Heart right ventricle (tissue), 16 donors: ENCODE measurements around the gene STK40. TPM values are rescaled to one million over a fixed set of nuclear protein-coding genes. Genes with fewer than 3 reads are reported as not detected.
A peak's percentile ranks its signal among the peaks of the same experiment; 100 is the strongest.

Experiments used
- ATAC-seq, 8 donors: fragments of 200-7000 bp; cut with Tn5 transposase; one replicate each; pipeline ENCODE4 v1.9.1; 2020; ENCODE audit warnings: mild to moderate bottlenecking in 8 of 8, moderate library complexity in 8 of 8, moderate number of reproducible peaks in 1 of 8
- DNase-seq, 2 donors: peaks; one replicate each; pipeline ENCODE4 v3.0.0-alpha.2; 2020
- H3K27ac ChIP-seq, 10 donors: fragments of 200-600 bp; sonication (generic) in 2 of 10; one replicate each; pipeline versions ENCODE4 v1.5.0 to v1.8.0; 2020 to 2022; ENCODE audit warnings: mild to moderate bottlenecking in 3 of 10
- H3K27me3 ChIP-seq, 7 donors: fragments of 200-600 bp; one replicate each; pipeline ENCODE4 v1.8.0; 2021 to 2022; ENCODE audit warnings: mild to moderate bottlenecking in 2 of 7
- H3K36me3 ChIP-seq, 9 donors: fragments of 200-600 bp; sonication (generic) in 1 of 9; one replicate each; pipeline versions ENCODE4 v1.5.0 to v1.8.0; 2020 to 2022; ENCODE audit warnings: mild to moderate bottlenecking in 2 of 9
- H3K4me1 ChIP-seq, 9 donors: fragments of 200-600 bp; sonication (generic) in 1 of 9; one replicate each; pipeline versions ENCODE4 v1.5.0 to v1.8.0; 2020 to 2022; ENCODE audit warnings: mild to moderate bottlenecking in 4 of 9
- H3K4me3 ChIP-seq, 10 donors: fragments of 200-600 bp; sonication (generic) in 2 of 10; one replicate each; pipeline versions ENCODE4 v1.5.0 to v1.8.0; 2020 to 2022; ENCODE audit warnings: mild to moderate bottlenecking in 7 of 10, moderate library complexity in 2 of 10
- H3K9me3 ChIP-seq, 11 donors: fragments of 200-600 bp in 10 of 11; sonication (generic) in 2 of 11; one replicate each; pipeline versions ENCODE4 v1.5.0 to v1.8.0; 2013 to 2022; ENCODE audit warnings: mild to moderate bottlenecking in 2 of 11, control low read depth in 1 of 11, moderate library complexity in 1 of 11
- WGBS, 2 donors: extraction: QIAGEN DNeasy Blood & Tissue Kit; methylation state at CpG; one replicate each; pipeline ENCODE4 v1.1.7; 2013; ENCODE audit warnings: inconsistent platforms in 1 of 2; 5-methylcytosine and 5-hydroxymethylcytosine counted together
- intact Hi-C, 10 donors: fragments of 100-400 bp; cut with DNase I; formaldehyde crosslinking; loops; one replicate each; pipeline versions ENCODE4 v1.11.1 to v1.14.2; 2022
- polyA plus RNA-seq, 2 donors: library from polyadenylated mRNA; stranded (reverse); fragments of 200-250 nt; gene quantifications; one replicate each; pipeline ENCODE4 v1.2.3, GENCODE V29; 2013
- total RNA-seq, 10 donors: library from RNA; stranded (reverse); fragmentation: NEBNext Ultra II Directional in 3 of 10; extraction: Animal tissue kit (Norgen Biotek cat#: 25700) in 3 of 10; gene quantifications; one replicate each; pipeline versions ENCODE4 v1.2.1 to v1.2.4, GENCODE V29; 2021 to 2023
- TF ChIP-seq, protein P1 (sequence below), 9 donors: fragments of 200-600 bp; sonication (generic) in 2 of 9; IDR thresholded peaks; one replicate each; pipeline versions ENCODE4 v1.5.0 to v1.8.0; 2021 to 2022; ENCODE audit warnings: antibody characterized with exemption in 9 of 9, mild to moderate bottlenecking in 5 of 9, moderate library complexity in 1 of 9
- donor health status: Arrhythmogenic right ventricular cardiomyopathy.
- donor health status: ischemic (EF 13 %, LVEDD 7.1; RV severe dilation, severe dysfunction).
- donor health status: healthy with polysubstance abuse.
- donor health status: DM: no; HTN: yes; CAD: no.
- donor health status: DM: no; HTN: no; CAD: no.
- donor health status: ischemic (EF 25% LVEDD 6.9; RV normal size, moderate dysfunction).
- donor health status: ischemic (EF 25% LVEDD 5.7; RV mildly dilated, moderate dysfunction).
- donor health status: healthy.
- donor health status: DM: yes; HTN: yes; CAD: no.
- donor health status: Ischemic cardiomyopathy.
- donor health status: ischemic (EF 35%, LVEDD 5.7; RV mildly dilated, moderate dysfunction).
- donor health status: nonischemic (EF 11% LVEDD 7.7; RV severe dilation, severe dysfunction).
- donor health status: DM: yes; HTN: yes; CAD: no.
- donor health status: PGD.
- donor health status: ischemic (EF 29% LVEDD 5.4; RV normal size, mild dysfunction).
- donor health status: nonischemic (EF 23%, LVEDD 6.1; RV moderate dilation, normal function).

Gene STK40
- total and polyA plus RNA-seq, 12 donors, result 15.5 to 81.6 (median 57.3) TPM

DNA sequence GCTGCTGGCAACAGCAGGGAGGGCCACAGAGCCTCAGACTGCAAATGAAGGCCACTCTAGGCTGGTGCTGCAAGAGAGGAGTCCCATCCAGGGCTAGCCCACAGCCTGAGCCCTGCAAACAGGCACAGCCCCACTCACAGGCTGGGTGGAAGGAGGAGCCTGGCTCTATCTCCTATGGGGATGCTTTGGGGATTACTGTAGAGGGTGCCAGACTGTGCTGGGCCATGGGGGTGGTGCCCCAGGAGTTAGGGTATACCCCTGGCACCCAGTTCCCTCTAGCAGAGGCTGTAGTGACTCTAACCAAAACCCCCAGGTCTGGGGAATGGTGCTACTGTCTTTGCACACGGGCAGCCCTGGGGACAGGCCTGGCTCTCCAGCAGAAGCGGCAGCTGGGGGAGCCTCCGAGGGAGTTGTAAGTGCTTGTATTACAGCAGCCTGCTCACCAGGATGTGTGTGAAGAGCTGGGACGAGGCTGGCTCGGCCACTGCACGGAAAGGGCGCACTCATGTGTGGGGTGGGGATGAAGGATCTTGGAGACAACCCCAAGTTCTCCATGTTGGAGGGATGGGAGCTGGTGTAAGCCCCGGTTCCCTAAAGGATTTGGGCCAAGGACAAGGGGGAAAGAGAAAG, 38.9 kb downstream of the STK40 start:
- intact Hi-C loops, result loop anchor here in 2 of 10 donors (5.0 kb wide), 2 partner anchors 60 to 70 kb away; no protein-coding TSS in a partner anchor
- TF ChIP-seq, protein P1, sequence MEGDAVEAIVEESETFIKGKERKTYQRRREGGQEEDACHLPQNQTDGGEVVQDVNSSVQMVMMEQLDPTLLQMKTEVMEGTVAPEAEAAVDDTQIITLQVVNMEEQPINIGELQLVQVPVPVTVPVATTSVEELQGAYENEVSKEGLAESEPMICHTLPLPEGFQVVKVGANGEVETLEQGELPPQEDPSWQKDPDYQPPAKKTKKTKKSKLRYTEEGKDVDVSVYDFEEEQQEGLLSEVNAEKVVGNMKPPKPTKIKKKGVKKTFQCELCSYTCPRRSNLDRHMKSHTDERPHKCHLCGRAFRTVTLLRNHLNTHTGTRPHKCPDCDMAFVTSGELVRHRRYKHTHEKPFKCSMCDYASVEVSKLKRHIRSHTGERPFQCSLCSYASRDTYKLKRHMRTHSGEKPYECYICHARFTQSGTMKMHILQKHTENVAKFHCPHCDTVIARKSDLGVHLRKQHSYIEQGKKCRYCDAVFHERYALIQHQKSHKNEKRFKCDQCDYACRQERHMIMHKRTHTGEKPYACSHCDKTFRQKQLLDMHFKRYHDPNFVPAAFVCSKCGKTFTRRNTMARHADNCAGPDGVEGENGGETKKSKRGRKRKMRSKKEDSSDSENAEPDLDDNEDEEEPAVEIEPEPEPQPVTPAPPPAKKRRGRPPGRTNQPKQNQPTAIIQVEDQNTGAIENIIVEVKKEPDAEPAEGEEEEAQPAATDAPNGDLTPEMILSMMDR (IDR thresholded peaks at IDR 0.05), result no peak
- 89 to 92% methylated on average over 8 of the region's 8 CpGs for WGBS, 2 donors
- ATAC-seq, result no peak
- no peak for DNase-seq
- Histone ChIP-seq H3K27me3 (no peaks in the 10 kb centered on the region), H3K9me3 (no peaks in the 10 kb centered on the region), H3K36me3 (peaks cover 0 to 87% (median 42%) of the 10 kb centered on the region in 9 donors), H3K4me1 (peaks cover 17 to 46% (median 31%) of the 10 kb centered on the region in 9 donors), H3K27ac (no peak overlapping the region), H3K4me3 (no peak overlapping the region)

DNA sequence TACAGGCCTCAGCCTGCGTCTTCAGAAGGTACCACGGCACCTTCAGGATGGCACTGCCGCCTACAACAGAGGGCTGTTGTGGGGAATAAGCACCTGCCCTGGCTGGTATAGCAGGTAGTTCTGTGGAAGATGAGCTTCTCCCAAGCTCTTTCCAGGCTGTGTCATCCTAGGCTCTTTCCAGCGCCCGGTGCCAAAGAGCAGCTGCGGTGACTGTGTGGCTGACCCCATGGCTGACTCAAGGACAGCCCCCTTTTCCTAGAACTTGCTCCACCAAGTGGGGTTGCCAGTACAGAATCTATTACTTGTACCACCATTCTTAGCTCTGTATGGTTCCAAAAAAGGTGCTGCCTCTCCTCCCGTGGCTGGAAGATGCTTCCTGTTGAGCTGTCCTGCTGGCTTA, 40.4 kb downstream of the STK40 start:
- H3K4me3 ChIP-seq, result no peak overlapping the region
- no peak for ATAC-seq
- TF ChIP-seq, protein P1 (IDR thresholded peaks at IDR 0.05), result no peak
- no peak for DNase-seq
- peaks cover 12 to 31% (median 17%) of the 10 kb centered on the region in 9 donors for H3K4me1 ChIP-seq
- no peaks in the 10 kb centered on the region for H3K27me3 ChIP-seq
- H3K27ac ChIP-seq, result no peak overlapping the region
- H3K36me3 ChIP-seq, result peaks cover 0 to 97% (median 53%) of the 10 kb centered on the region in 9 donors
- intact Hi-C loops, result loop anchor here in 2 of 10 donors (5.0 kb wide), 2 partner anchors 62 to 72 kb away; no protein-coding TSS in a partner anchor
- 93% methylated on average over 7 of the region's 7 CpGs for WGBS, 2 donors
- no peaks in the 10 kb centered on the region for H3K9me3 ChIP-seq

DNA sequence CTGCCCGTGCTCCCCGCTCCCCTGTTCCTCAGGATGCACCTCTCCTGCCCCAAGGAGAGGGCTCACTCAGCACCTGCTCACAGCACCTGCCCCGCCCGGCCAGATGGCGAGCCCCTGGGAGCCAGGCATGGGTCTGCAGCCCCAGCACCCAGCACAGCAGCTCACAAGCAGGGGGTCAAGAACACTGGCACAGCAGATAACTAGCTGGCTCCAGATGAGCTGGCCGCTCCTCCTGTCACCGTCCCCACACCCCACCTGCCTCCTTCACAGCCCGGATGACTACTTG, 41.4 kb downstream of the STK40 start:
- Histone ChIP-seq H3K9me3 (no peaks in the 10 kb centered on the region), H3K27ac (no peak overlapping the region), H3K36me3 (peaks cover 0 to 97% (median 53%) of the 10 kb centered on the region in 9 donors), H3K27me3 (no peaks in the 10 kb centered on the region), H3K4me1 (peaks cover 2 to 30% (median 13%) of the 10 kb centered on the region in 9 donors), H3K4me3 (no peak overlapping the region)
- ATAC-seq (no peak), DNase-seq (no peak)
- intact Hi-C loops, result loop anchor here in 2 of 10 donors (5.0 kb wide), 1 partner anchor 78 kb away; no protein-coding TSS in a partner anchor
- TF ChIP-seq, protein P1 (IDR thresholded peaks at IDR 0.05), result no peak
- 85 to 88% methylated on average over 8 of the region's 8 CpGs for WGBS, 2 donors

DNA sequence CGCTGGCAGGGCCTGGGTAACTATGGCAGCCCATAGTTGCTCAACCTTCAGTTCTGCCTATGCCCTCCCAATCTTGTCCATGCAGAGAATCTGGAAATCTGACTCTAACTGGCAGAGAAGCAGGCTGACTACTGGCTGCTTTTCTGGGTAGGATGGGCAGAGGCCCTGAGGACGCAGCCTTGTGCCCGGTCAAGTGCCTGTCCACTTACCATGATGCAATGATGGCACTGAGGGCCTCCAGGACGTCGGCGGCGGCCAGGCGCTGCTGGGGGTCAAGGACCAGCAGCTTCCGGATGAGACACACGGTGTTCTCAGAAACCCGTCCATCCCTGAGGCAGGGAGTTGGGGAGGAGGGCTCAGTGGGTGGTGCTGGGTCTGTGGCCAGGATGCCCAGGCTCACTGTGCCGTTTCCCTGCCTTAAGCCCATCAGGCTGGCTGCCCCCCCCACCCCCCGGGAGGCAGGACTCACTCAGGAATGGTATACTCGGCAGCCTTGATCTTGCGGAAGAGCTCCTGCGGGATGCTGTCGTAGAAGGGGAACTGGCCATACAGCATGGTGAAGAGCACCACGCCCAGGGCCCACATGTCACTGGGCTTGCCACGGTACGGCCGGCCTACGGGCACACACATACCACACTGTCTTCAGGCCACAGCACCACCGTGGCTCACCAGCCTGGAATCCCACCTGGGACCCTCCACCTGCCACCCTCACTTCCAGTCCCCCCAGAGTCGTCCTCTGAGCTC, 41.9 kb downstream of the STK40 start:
- no peak overlapping the region for H3K4me3 ChIP-seq
- ATAC-seq (no peak), DNase-seq (no peak)
- H3K9me3 ChIP-seq, result no peaks in the 10 kb centered on the region
- intact Hi-C loops, result loop anchor here in 8 of 10 donors (2.0 to 5.0 kb wide), 2 partner anchors 77 to 78 kb away; no protein-coding TSS in a partner anchor
- TF ChIP-seq, protein P1 (IDR thresholded peaks at IDR 0.05), result no peak
- no peaks in the 10 kb centered on the region for H3K27me3 ChIP-seq
- peak overlapping the region in 1 of 10 donors; percentile 69 for H3K27ac ChIP-seq
- 94 to 97% methylated on average over 24 of the region's 24 CpGs for WGBS, 2 donors
- peaks cover 0 to 30% (median 14%) of the 10 kb centered on the region in 9 donors for H3K4me1 ChIP-seq
- peaks cover 0 to 96% (median 49%) of the 10 kb centered on the region in 9 donors for H3K36me3 ChIP-seq
